K562 (cell line): Measurements from ENCODE around the gene GNS. TPM values are rescaled to one million over a fixed set of nuclear protein-coding genes. Genes with fewer than 3 reads are reported as not detected.

ENCODE experiments used
- ATAC-seq: fragments of 200-7000 bp; cut with Tn5 transposase; 3 replicates; pipeline ENCODE4 v1.9.1; 2020; ENCODE audit warnings: moderate library complexity
- BruUV-seq: library from RNA; stranded (reverse); fragments of 400-500 nt; replicated peaks from 2 replicates; lab custom pipeline; 2021; lab: Mats Ljungman, UMichigan
- CTCF ChIA-PET: fragments of 300-600 bp; formaldehyde crosslinking; extraction: SDS; loops from one replicate; lab custom pipeline; 2021; ENCODE audit warnings: low intra/inter-chr PET ratio; lab: Yijun Ruan, JAX
- POLR2A ChIA-PET: fragments of 300-600, 350-650 bp; sonication (Branson Sonifier 250); formaldehyde crosslinking; extraction: SDS; loops from one replicate; lab custom pipeline; 2021; ENCODE audit warnings: antibody characterized with exemption, inconsistent platforms; lab: Yijun Ruan, JAX
- DNase-seq, 4 experiments: peaks; one replicate each; pipeline versions ENCODE4 v3.0.0 to v3.0.0-alpha.2; 2011 to 2018; ENCODE audit warnings: low spot score in 3 of 4, mixed read lengths in 3 of 4; ENCODE audit errors: extremely low read depth in 1 of 4
- FAIRE-seq: peaks from 2 replicates; lab custom pipeline; 2011; peaks lifted over from hg19 to GRCh38; lab: Jason Lieb, UNC
- H2AFZ ChIP-seq: 2 replicates; pipeline ENCODE4 v1.6.0; 2011; ENCODE audit warnings: low read depth, low read length, control low read depth, inconsistent platforms
- H3K27ac ChIP-seq: fragments of 200-600 bp; 3 replicates; pipeline ENCODE4 v1.8.0; 2011; ENCODE audit warnings: low read depth, mild to moderate bottlenecking, control low read depth, inconsistent platforms, low read length, moderate library complexity, mixed read lengths; ENCODE audit errors: extremely low read depth
- H3K27me3 ChIP-seq, 2 experiments: fragments of 300-600 bp in 1 of 2; 2 replicates in 1 of 2; 3 replicates in 1 of 2; pipeline versions ENCODE4 v1.6.0 to v1.8.0; 2011; ENCODE audit warnings: inconsistent platforms in 2 of 2, low read length in 2 of 2, mild to moderate bottlenecking in 1 of 2, mixed read lengths in 1 of 2, moderate library complexity in 1 of 2; ENCODE audit not compliant: control insufficient read depth in 2 of 2, insufficient read depth in 2 of 2
- H3K36me3 ChIP-seq: fragments of 300-600 bp; 3 replicates; pipeline ENCODE4 v1.8.0; 2011; ENCODE audit warnings: mild to moderate bottlenecking, low read length, inconsistent platforms; ENCODE audit not compliant: control insufficient read depth, insufficient read depth
- H3K4me1 ChIP-seq, 2 experiments: fragments of 200-600 bp in 1 of 2; replicated peaks in 1 of 2; 2 replicates in 1 of 2; 3 replicates in 1 of 2; pipeline versions ENCODE4 v1.5.1 to v1.8.0; 2011; ENCODE audit warnings: inconsistent platforms in 2 of 2, low read length in 2 of 2, mild to moderate bottlenecking in 1 of 2, mixed read lengths in 1 of 2, moderate library complexity in 1 of 2; ENCODE audit not compliant: control insufficient read depth in 2 of 2, insufficient read depth in 2 of 2
- H3K4me2 ChIP-seq: 2 replicates; pipeline ENCODE4 v1.6.1; 2011; ENCODE audit warnings: low read length, control low read depth, inconsistent platforms, mixed read lengths; ENCODE audit not compliant: insufficient read depth
- H3K4me3 ChIP-seq: fragments of 200-600 bp; sonication (generic), shearing (Covaris generic); 2 replicates; pipeline ENCODE4 v1.5.1; 2016; ENCODE audit warnings: control low read depth, inconsistent platforms
- H3K79me2 ChIP-seq: fragments of 200-600 bp; 3 replicates; pipeline ENCODE4 v1.8.0; 2011; ENCODE audit warnings: low read length, inconsistent platforms; ENCODE audit not compliant: control insufficient read depth, insufficient read depth
- H3K9ac ChIP-seq, 2 experiments: 2 replicates each; pipeline versions ENCODE4 v1.6.0 to v1.6.1; 2011; ENCODE audit warnings: low read depth in 2 of 2, low read length in 2 of 2, control low read depth in 1 of 2, inconsistent platforms in 1 of 2, mild to moderate bottlenecking in 1 of 2, mixed read lengths in 1 of 2; ENCODE audit not compliant: insufficient read depth in 1 of 2
- H3K9me1 ChIP-seq: one replicate; pipeline ENCODE4 v1.6.0; 2011; ENCODE audit warnings: inconsistent platforms, mild to moderate bottlenecking, low read length, moderate library complexity; ENCODE audit not compliant: control insufficient read depth, insufficient read depth
- H3K9me3 ChIP-seq: replicated peaks from 2 replicates; pipeline ENCODE4 v1.5.1; 2011; ENCODE audit warnings: low read depth, low read length, inconsistent platforms; ENCODE audit not compliant: control insufficient read depth, insufficient read depth
- H4K20me1 ChIP-seq: replicated peaks from 2 replicates; pipeline ENCODE4 v1.6.1; 2011; ENCODE audit warnings: low read length, inconsistent platforms, mixed read lengths; ENCODE audit not compliant: control insufficient read depth, insufficient read depth
- DMBX1 ChIP-seq: fragments of 250-450 bp; sonication (Bioruptor Pico); IDR thresholded peaks from 2 replicates; pipeline ENCODE4 v1.8.0; 2022; ENCODE audit warnings: inconsistent platforms, mild to moderate bottlenecking, moderate library complexity, borderline replicate concordance
- GTF2A2 ChIP-seq: IDR thresholded peaks from 2 replicates; pipeline ENCODE4 v1.6.1; 2016; ENCODE audit warnings: mild to moderate bottlenecking, missing genetic modification characterization, missing compliant biosample characterization
- HDAC2 ChIP-seq: fragments of 450-650 bp; IDR thresholded peaks from 2 replicates; pipeline ENCODE4 v1.6.1; 2016; ENCODE audit warnings: mild to moderate bottlenecking
- ZNF175 ChIP-seq: fragments of 200-800 bp; sonication (Bioruptor generic); IDR thresholded peaks from 2 replicates; pipeline ENCODE4 v1.6.1; 2016; ENCODE audit warnings: low read depth, mild to moderate bottlenecking, missing genetic modification characterization, missing compliant biosample characterization
- WGBS: fragments of 100-300 bp; shearing (Covaris generic); methylation state at CpG from one replicate; pipeline ENCODE4 v1.1.6; 2016; ENCODE audit warnings: low coverage, mixed read lengths; ENCODE audit not compliant: insufficient coverage; ENCODE audit errors: missing lambda C conversion rate; 5-methylcytosine and 5-hydroxymethylcytosine counted together
- in situ Hi-C: fragments of 300-500 bp; cut with MboI; formaldehyde crosslinking; loops from 4 replicates; pipeline ENCODE4 v1.15.0; 2018; ENCODE audit warnings: inconsistent platforms, mixed read lengths
- intact Hi-C: fragments of 100-400 bp; cut with micrococcal nuclease; formaldehyde crosslinking; loops from 2 replicates; pipeline ENCODE4 v1.14.2; 2022
- polyA plus RNA-seq, 8 experiments: library from polyadenylated mRNA; depleted of rRNA in 4 of 8; stranded (reverse) in 5 of 8; unstranded in 3 of 8; fragments of >200 nt; fragmentation: Nextera tagmentation in 2 of 8; fragmentation: Illumina TruSeq in 1 of 8; extraction: Ambion mirVana in 2 of 8; extraction: Trizol in 1 of 8; gene quantifications; 2 replicates each; pipeline versions ENCODE4 v1.2.1 to v1.2.3, GENCODE V29; 2011 to 2014; ENCODE audit warnings: inconsistent platforms in 1 of 8, missing spikeins in 1 of 8
- total RNA-seq, 7 experiments: library from RNA; depleted of rRNA in 6 of 7; stranded (reverse); fragments of >200 nt in 6 of 7; fragmentation: Illumina TruSeq in 2 of 7; extraction: Trizol in 2 of 7; gene quantifications; 2 replicates each; pipeline versions ENCODE4 v1.2.1 to v1.2.3, GENCODE V29; 2011 to 2021; ENCODE audit warnings: low replicate concordance in 1 of 7
- TF ChIP-seq, protein P1 (sequence below): sonication (generic); formaldehyde crosslinking; IDR thresholded peaks from 2 replicates; pipeline ENCODE4 v1.5.0; 2020; ENCODE audit warnings: missing genetic modification reagents
- TF ChIP-seq, protein P2 (sequence below), 2 experiments: fragments of 200-800 bp in 1 of 2; sonication (Bioruptor generic) in 1 of 2; sonication (generic) in 1 of 2; formaldehyde crosslinking in 1 of 2; IDR thresholded peaks in 1 of 2; conservative IDR thresholded peaks in 1 of 2; 2 replicates each; pipeline versions ENCODE4 v1.5.0 to v1.6.1; 2016 to 2020; ENCODE audit warnings: missing compliant biosample characterization in 1 of 2, missing genetic modification characterization in 1 of 2, missing genetic modification reagents in 1 of 2

GNS gene
- total and polyA plus RNA-seq, 9 of the 15 experiments (the other 6 are each of a cell fraction or from before 2014, with no cell fraction given) = 4.6 to 30.3 (median 18.9) TPM

DNA sequence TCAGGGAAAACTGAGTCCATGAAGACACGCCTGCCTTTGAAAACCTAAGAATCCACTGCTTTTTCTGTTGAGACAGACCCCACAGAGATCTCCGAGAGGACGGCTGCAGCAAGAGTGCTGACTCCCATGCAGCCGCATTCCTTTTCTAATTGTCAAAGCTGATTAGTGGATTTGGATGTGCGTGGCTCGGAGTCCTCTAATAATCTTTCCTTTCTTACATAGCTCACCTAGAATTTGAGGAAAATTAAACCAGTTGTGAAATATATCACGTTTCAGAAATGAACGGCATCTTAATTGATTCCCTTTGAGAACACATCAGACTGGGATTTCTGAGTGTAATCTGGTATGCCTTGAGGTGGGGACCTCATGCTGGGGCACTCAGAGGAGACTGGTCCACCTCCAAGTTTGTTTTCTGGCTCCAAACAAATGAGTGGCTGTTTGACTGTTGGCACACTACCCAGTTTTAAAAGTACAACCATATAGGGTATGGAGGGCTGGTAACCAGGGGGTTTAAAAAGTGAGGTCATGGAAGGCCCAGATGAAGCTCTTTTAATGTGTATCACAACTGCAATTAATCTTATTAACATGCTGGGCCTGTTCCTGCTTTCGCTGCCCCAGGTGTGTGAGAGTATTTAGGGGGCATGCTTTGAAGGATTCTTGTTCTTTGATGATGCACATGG is 85.6 kb downstream of the GNS start:
- no peaks in the 10 kb centered on the region for H4K20me1 ChIP-seq
- no TSS peak for BruUV-seq
- H3K36me3 ChIP-seq = peaks cover 6% of the 10 kb centered on the region; the same call in 1 of the 3 replicates
- H2AFZ ChIP-seq = no peak overlapping the region
- FAIRE-seq = no peak
- H3K4me1 ChIP-seq = peaks cover 29 to 59% of the 10 kb centered on the region in 2 experiments
- H3K79me2 ChIP-seq = peaks cover 86% of the 10 kb centered on the region
- H3K9ac ChIP-seq = peak overlapping the region in 1 of 2 experiments; percentile 49; a peak in 3 of 4 replicates
- H3K27me3 ChIP-seq = no peaks in the 10 kb centered on the region
- in situ Hi-C loops (no loop called here), intact Hi-C loops (loop anchor here (2.0 kb wide), 1 partner anchor 65 kb away; no protein-coding TSS in a partner anchor)
- H3K4me3 ChIP-seq = no peak overlapping the region
- TF ChIP-seq HDAC2 = no peak
- TF ChIP-seq, protein P1, sequence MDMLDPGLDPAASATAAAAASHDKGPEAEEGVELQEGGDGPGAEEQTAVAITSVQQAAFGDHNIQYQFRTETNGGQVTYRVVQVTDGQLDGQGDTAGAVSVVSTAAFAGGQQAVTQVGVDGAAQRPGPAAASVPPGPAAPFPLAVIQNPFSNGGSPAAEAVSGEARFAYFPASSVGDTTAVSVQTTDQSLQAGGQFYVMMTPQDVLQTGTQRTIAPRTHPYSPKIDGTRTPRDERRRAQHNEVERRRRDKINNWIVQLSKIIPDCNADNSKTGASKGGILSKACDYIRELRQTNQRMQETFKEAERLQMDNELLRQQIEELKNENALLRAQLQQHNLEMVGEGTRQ (CRISPR knock-in tag) = no peak
- peak; percentile 68; the same call in 1 of the 2 replicates for TF ChIP-seq ZNF175
- TF ChIP-seq, protein P2, sequence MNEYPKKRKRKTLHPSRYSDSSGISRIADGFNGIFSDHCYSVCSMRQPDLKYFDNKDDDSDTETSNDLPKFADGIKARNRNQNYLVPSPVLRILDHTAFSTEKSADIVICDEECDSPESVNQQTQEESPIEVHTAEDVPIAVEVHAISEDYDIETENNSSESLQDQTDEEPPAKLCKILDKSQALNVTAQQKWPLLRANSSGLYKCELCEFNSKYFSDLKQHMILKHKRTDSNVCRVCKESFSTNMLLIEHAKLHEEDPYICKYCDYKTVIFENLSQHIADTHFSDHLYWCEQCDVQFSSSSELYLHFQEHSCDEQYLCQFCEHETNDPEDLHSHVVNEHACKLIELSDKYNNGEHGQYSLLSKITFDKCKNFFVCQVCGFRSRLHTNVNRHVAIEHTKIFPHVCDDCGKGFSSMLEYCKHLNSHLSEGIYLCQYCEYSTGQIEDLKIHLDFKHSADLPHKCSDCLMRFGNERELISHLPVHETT (CRISPR knock-in tag; conservative IDR thresholded peaks at IDR 0.05 in 1 of 2, IDR thresholded peaks at IDR 0.05 in 1 of 2) = peak in 1 of 2 experiments; percentile 10; a peak in 1 of 4 replicates
- TF ChIP-seq GTF2A2 (tag) = 0 out of 2 replicates have a peak, but pooled peaks have one; percentile 12
- TF ChIP-seq DMBX1 (CRISPR knock-in tag) = peak; percentile 17; the same call in 1 of the 2 replicates
- ATAC-seq = no peak
- POLR2A ChIA-PET = interaction anchor here (0.8 to 1.2 kb wide), 3 partner anchors 14 to 270 kb away, joined by 3 read pairs; partner anchors contain the start of gene XPOT
- no peak for DNase-seq
- peak overlapping the region; percentile 82 for H3K27ac ChIP-seq
- 64% methylated on average over 9 of the region's 9 CpGs for WGBS
- CTCF ChIA-PET = no interaction called here
- H3K4me2 ChIP-seq = peak overlapping the region; percentile 66
- no peaks in the 10 kb centered on the region for H3K9me3 ChIP-seq
- H3K9me1 ChIP-seq = no peaks in the 10 kb centered on the region
